Inflammatory macrophage (primary cell): Measurements from ENCODE around the gene HHIPL1.
A peak's percentile ranks its signal among the peaks of the same experiment; 100 is the strongest.

ENCODE experiments used
- DNase-seq, 2 donors: peaks; one replicate each; pipeline ENCODE4 v3.0.0-alpha.2; 2020 to 2022
- total RNA-seq, 18 experiments: gene quantifications; one replicate each; lab custom pipeline; 2026; ENCODE audit warnings: mixed read lengths in 6 of 18, inconsistent platforms in 2 of 18; lab: John Stamatoyannopoulos, UW

HHIPL1 gene
- total RNA-seq = 0 to 0.34 (median 0.09) reads per million in 18 experiments

- no peak for DNase-seq
Measured at GRCh38 chr14:99644723-99645544, at the start of gene HHIPL1. HHIPL1 (plus strand) TSS chr14:99645129; CDS start chr14:99645208, 79 bp downstream.

- DNase-seq = no peak
Measured at GRCh38 chr14:99595524-99595923, 49.4 kb upstream of the HHIPL1 start.

- no peak for DNase-seq
Measured at GRCh38 chr14:99596071-99596627, 48.8 kb upstream of the HHIPL1 start.

- DNase-seq = no peak
Measured at GRCh38 chr14:99596772-99597171, 48.2 kb upstream of the HHIPL1 start.

GRCh38 chr14:99597911-99598600, 46.9 kb upstream of the HHIPL1 start:
- no peak for DNase-seq

GRCh38 chr14:99598774-99599173, 46.2 kb upstream of the HHIPL1 start:
- no peak for DNase-seq

GRCh38 chr14:99599393-99599792, 45.5 kb upstream of the HHIPL1 start:
- no peak for DNase-seq

GRCh38 chr14:99600232-99600888, 44.6 kb upstream of the HHIPL1 start:
- DNase-seq = no peak

- DNase-seq = no peak
Measured at GRCh38 chr14:99601361-99601831, 43.5 kb upstream of the HHIPL1 start.

- DNase-seq = peak; percentile 48 to 80
Measured at GRCh38 chr14:99602054-99602787, 42.7 kb upstream of the HHIPL1 start.

- DNase-seq = no peak
Measured at GRCh38 chr14:99602788-99603415, 42.0 kb upstream of the HHIPL1 start.

GRCh38 chr14:99603471-99604277, 41.3 kb upstream of the HHIPL1 start, which contains the start of gene CCDC85C:
CCDC85C (minus strand) TSS chr14:99604207; CDS start chr14:99603959, 248 bp downstream.
- DNase-seq = no peak

- DNase-seq = peak; percentile 66 to 82
Measured at GRCh38 chr14:99604278-99604765, 40.6 kb upstream of the HHIPL1 start.

- no peak for DNase-seq
Measured at GRCh38 chr14:99604766-99605298, 40.1 kb upstream of the HHIPL1 start.

- DNase-seq = peak; percentile 12 to 52
Measured at GRCh38 chr14:99605299-99605961, 39.5 kb upstream of the HHIPL1 start.

- no peak for DNase-seq
Measured at GRCh38 chr14:99606359-99606758, 38.6 kb upstream of the HHIPL1 start.

GRCh38 chr14:99608591-99608990, 36.3 kb upstream of the HHIPL1 start:
- DNase-seq = no peak

GRCh38 chr14:99609245-99610170, 35.4 kb upstream of the HHIPL1 start:
- DNase-seq = peak; percentile 10 to 14
